Trophoblast cell (in vitro differentiated cells and primary cell): Measurements from ENCODE around the gene COLGALT1.

Experiments
- DNase-seq, 2 donors: peaks; one replicate each; pipeline ENCODE4 v3.0.0-alpha.2; 2016
- H2AFZ ChIP-seq: 2 replicates; pipeline ENCODE4 v1.6.1; 2013; ENCODE audit warnings: low read length, moderate library complexity, mild to moderate bottlenecking; ENCODE audit not compliant: insufficient read depth, poor library complexity
- H2AK5ac ChIP-seq: 2 replicates; pipeline ENCODE4 v1.6.1; 2013; ENCODE audit warnings: mild to moderate bottlenecking, low read length
- H2BK120ac ChIP-seq: 2 replicates; pipeline ENCODE4 v1.6.1; 2013; ENCODE audit warnings: low read length, mild to moderate bottlenecking, moderate library complexity; ENCODE audit not compliant: insufficient read depth, poor library complexity
- H2BK12ac ChIP-seq: 2 replicates; pipeline ENCODE4 v1.6.1; 2013; ENCODE audit warnings: mild to moderate bottlenecking, low read length, moderate library complexity
- H2BK5ac ChIP-seq: 2 replicates; pipeline ENCODE4 v1.6.1; 2013; ENCODE audit warnings: low read length, low read depth, moderate library complexity, mild to moderate bottlenecking; ENCODE audit not compliant: poor library complexity
- H3K14ac ChIP-seq: 2 replicates; pipeline ENCODE4 v1.6.1; 2013; ENCODE audit warnings: mild to moderate bottlenecking, low read length
- H3K18ac ChIP-seq: 2 replicates; pipeline ENCODE4 v1.6.1; 2013; ENCODE audit warnings: mild to moderate bottlenecking, low read length
- H3K23ac ChIP-seq: 2 replicates; pipeline ENCODE4 v1.6.1; 2013; ENCODE audit warnings: low read length
- H3K27ac ChIP-seq: 2 replicates; pipeline ENCODE4 v1.5.1; 2013; ENCODE audit warnings: low read depth, mild to moderate bottlenecking, inconsistent platforms, low read length, moderate library complexity
- H3K27me3 ChIP-seq: 2 replicates; pipeline ENCODE4 v1.6.1; 2013; ENCODE audit warnings: inconsistent platforms, mild to moderate bottlenecking, low read length, moderate library complexity; ENCODE audit not compliant: insufficient read depth
- H3K36me3 ChIP-seq, 2 experiments: 1 replicate in 1 of 2; 2 replicates in 1 of 2; pipeline ENCODE4 v1.6.1; 2013; ENCODE audit warnings: low read length in 2 of 2, mild to moderate bottlenecking in 2 of 2, moderate library complexity in 1 of 2; ENCODE audit not compliant: insufficient read depth in 2 of 2, control insufficient read depth in 1 of 2
- H3K4ac ChIP-seq: 2 replicates; pipeline ENCODE4 v1.6.1; 2013; ENCODE audit warnings: low read depth, mild to moderate bottlenecking, low read length, moderate library complexity
- H3K4me1 ChIP-seq, 2 experiments: 1 replicate in 1 of 2; 2 replicates in 1 of 2; pipeline ENCODE4 v1.6.1; 2013; ENCODE audit warnings: low read length in 2 of 2, mild to moderate bottlenecking in 2 of 2, moderate library complexity in 1 of 2; ENCODE audit not compliant: insufficient read depth in 2 of 2, control insufficient read depth in 1 of 2
- H3K4me2 ChIP-seq: 2 replicates; pipeline ENCODE4 v1.6.1; 2013; ENCODE audit warnings: inconsistent platforms, mild to moderate bottlenecking, low read length, moderate library complexity
- H3K4me3 ChIP-seq: 2 replicates; pipeline ENCODE4 v1.5.1; 2013; ENCODE audit warnings: mild to moderate bottlenecking, low read depth, low read length, inconsistent platforms
- H3K79me1 ChIP-seq: one replicate; pipeline ENCODE4 v1.6.1; 2013; ENCODE audit warnings: low read length
- H3K79me2 ChIP-seq: 2 replicates; pipeline ENCODE4 v1.6.1; 2013; ENCODE audit warnings: low read length, mild to moderate bottlenecking; ENCODE audit not compliant: control insufficient read depth, insufficient read depth, poor library complexity
- H3K9ac ChIP-seq: 2 replicates; pipeline ENCODE4 v1.6.1; 2013; ENCODE audit warnings: mild to moderate bottlenecking, low read length
- H3K9me3 ChIP-seq: 2 replicates; pipeline ENCODE4 v1.6.1; 2013; ENCODE audit warnings: low read depth, mild to moderate bottlenecking, control low read depth, inconsistent platforms, low read length; ENCODE audit not compliant: insufficient read depth
- H4K12ac ChIP-seq: 2 replicates; pipeline ENCODE4 v1.6.1; 2013; ENCODE audit warnings: low read depth, mild to moderate bottlenecking, low read length, moderate library complexity
- H4K8ac ChIP-seq: 2 replicates; pipeline ENCODE4 v1.6.1; 2013; ENCODE audit warnings: low read depth, mild to moderate bottlenecking, low read length, moderate library complexity
- H4K91ac ChIP-seq: one replicate; pipeline ENCODE4 v1.6.1; 2013; ENCODE audit warnings: low read depth, mild to moderate bottlenecking, low read length, moderate library complexity
- WGBS: extraction: QIAGEN DNeasy Blood & Tissue Kit; methylation state at CpG from one replicate; pipeline ENCODE4 v1.1.7; 2013; ENCODE audit warnings: missing lambda C conversion rate; ENCODE audit not compliant: insufficient read length, insufficient coverage; ENCODE audit errors: extremely low coverage; 5-methylcytosine and 5-hydroxymethylcytosine counted together

The COLGALT1 gene

DNA sequence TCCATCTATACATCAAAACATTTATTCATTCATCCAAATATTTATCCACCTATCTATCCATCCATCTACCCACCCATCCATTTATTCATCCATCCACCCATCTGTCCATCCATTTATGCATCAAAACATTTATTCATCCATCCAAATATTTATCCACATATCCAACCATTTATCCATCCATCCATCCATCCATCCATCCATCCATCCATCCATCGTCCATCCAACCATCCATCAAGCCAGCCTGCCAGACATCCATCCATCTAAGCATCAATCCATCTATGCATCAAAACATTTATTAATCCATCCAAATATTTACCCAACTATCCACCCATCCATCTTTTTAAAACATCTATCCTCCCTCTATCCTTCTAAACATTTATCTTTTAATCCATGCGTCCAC is 70.5 kb downstream of the COLGALT1 start:
- Histone ChIP-seq H3K79me1 (no peaks in the 10 kb centered on the region), H2AK5ac (no peak overlapping the region), H2BK5ac (no peak overlapping the region), H3K79me2 (no peaks in the 10 kb centered on the region), H3K18ac (no peak overlapping the region), H4K12ac (no peak overlapping the region), H2AFZ (no peak overlapping the region), H3K4me3 (no peak overlapping the region), H3K27me3 (no peaks in the 10 kb centered on the region), H3K9ac (no peak overlapping the region), H2BK12ac (no peak overlapping the region), H3K4me1 (no peaks in the 10 kb centered on the region), H2BK120ac (no peak overlapping the region), H3K9me3 (peaks cover 8% of the 10 kb centered on the region), H3K4me2 (no peak overlapping the region), H3K23ac (no peak overlapping the region), H4K91ac (no peak overlapping the region), H3K27ac (no peak overlapping the region), H4K8ac (no peak overlapping the region), H3K4ac (no peak overlapping the region), H3K14ac (no peak overlapping the region), H3K36me3 (no peaks in the 10 kb centered on the region)
- 100% methylated on average over 2 of the region's 2 CpGs for WGBS
- no peak for DNase-seq

DNA sequence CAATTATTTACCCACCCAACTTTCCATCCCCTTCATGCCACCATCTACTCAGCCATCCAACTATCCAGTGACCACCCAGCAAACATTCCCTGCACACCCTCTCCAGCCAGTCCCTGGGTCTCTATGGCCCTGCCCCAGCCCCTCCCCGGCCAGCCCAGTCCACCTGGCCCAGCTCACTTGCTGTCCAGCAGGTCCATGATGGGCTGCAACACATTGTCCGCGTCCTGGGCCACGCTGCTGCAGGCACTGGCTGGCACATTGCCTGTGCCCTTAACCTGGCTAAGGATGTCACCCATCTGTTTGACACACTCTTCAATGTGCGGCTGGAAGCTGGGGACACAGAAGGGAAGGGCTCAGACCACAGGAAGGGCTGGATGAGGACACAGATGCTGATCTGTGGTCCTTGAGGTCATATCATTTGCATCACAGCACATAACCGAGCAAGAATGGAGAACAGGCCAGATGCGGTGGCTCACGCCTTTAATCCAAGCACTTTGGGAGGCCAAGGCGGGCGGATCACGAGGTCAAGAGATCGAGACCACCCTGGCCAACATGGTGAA is 71.1 kb downstream of the COLGALT1 start:
- H3K27ac ChIP-seq, result no peak overlapping the region
- no peak overlapping the region for H3K4me3 ChIP-seq
- no peaks in the 10 kb centered on the region for H3K27me3 ChIP-seq
- H3K14ac ChIP-seq, result no peak overlapping the region
- H2AFZ ChIP-seq, result no peak overlapping the region
- no peak overlapping the region for H4K8ac ChIP-seq
- H3K4me2 ChIP-seq, result no peak overlapping the region
- no peak overlapping the region for H2BK5ac ChIP-seq
- no CpG with 5 or more reads among the region's 12 CpGs for WGBS
- H3K4me1 ChIP-seq, result no peaks in the 10 kb centered on the region
- no peaks in the 10 kb centered on the region for H3K36me3 ChIP-seq
- no peaks in the 10 kb centered on the region for H3K79me2 ChIP-seq
- no peak overlapping the region for H3K23ac ChIP-seq
- H3K9ac ChIP-seq, result no peak overlapping the region
- no peak overlapping the region for H2AK5ac ChIP-seq
- no peak overlapping the region for H3K4ac ChIP-seq
- H4K91ac ChIP-seq, result no peak overlapping the region
- no peaks in the 10 kb centered on the region for H3K79me1 ChIP-seq
- no peak overlapping the region for H3K18ac ChIP-seq
- H3K9me3 ChIP-seq, result peaks cover 5% of the 10 kb centered on the region
- no peak overlapping the region for H2BK120ac ChIP-seq
- no peak for DNase-seq
- no peak overlapping the region for H2BK12ac ChIP-seq
- H4K12ac ChIP-seq, result no peak overlapping the region

DNA sequence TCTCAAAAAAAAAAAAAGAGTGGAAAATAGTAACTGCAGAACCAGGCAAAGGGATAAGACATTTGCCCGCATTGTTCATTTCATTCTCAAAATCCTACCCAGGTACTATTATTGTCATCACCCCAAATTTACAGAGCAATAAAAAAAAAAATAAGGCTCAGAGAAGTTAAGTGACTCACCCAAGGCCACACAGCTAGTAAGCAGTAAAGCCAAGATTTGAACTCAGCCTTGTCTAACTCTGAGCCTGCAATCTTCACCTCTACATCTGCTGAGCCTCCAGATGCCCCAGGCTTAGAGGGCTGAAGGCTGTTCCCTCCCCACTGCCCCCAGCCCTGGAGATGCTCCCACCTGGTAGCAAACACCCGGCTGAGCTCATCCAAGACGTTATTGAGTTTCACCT is 71.7 kb downstream of the COLGALT1 start:
- no peak overlapping the region for H2BK120ac ChIP-seq
- H4K8ac ChIP-seq, result no peak overlapping the region
- no peaks in the 10 kb centered on the region for H3K4me1 ChIP-seq
- H2AFZ ChIP-seq, result no peak overlapping the region
- H4K12ac ChIP-seq, result no peak overlapping the region
- H3K14ac ChIP-seq, result no peak overlapping the region
- H3K18ac ChIP-seq, result no peak overlapping the region
- no peak overlapping the region for H3K9ac ChIP-seq
- H3K4me2 ChIP-seq, result no peak overlapping the region
- no peak for DNase-seq
- H2BK5ac ChIP-seq, result no peak overlapping the region
- no peak overlapping the region for H2AK5ac ChIP-seq
- H3K23ac ChIP-seq, result no peak overlapping the region
- no peaks in the 10 kb centered on the region for H3K79me2 ChIP-seq
- no peak overlapping the region for H3K4me3 ChIP-seq
- no peak overlapping the region for H3K27ac ChIP-seq
- no peaks in the 10 kb centered on the region for H3K79me1 ChIP-seq
- no peak overlapping the region for H2BK12ac ChIP-seq
- H4K91ac ChIP-seq, result no peak overlapping the region
- no CpG with 5 or more reads among the region's 3 CpGs for WGBS
- no peak overlapping the region for H3K4ac ChIP-seq
- peaks cover 2% of the 10 kb centered on the region for H3K9me3 ChIP-seq
- H3K36me3 ChIP-seq, result no peaks in the 10 kb centered on the region
- no peaks in the 10 kb centered on the region for H3K27me3 ChIP-seq

DNA sequence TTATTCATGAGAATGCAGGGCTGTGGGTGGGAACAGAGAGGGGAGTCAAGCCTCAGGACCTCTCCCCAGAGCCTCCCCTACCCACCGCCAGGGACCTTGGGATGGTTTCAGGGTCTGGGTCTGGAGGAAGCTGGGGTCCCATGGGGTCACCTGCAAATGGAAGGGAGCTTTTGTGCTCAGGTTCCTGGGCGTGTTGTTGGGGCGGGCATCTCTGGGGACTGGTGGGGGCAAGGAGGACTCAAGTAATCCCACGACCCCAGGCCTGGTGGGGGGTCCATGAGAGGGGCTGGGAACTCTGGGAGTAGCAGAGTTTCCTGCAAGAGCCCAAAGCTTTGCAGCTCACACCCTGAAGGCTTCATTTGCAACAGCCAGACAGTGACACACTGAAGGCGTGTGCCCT is 72.5 kb downstream of the COLGALT1 start:
- H3K14ac ChIP-seq, result no peak overlapping the region
- no peak overlapping the region for H2AK5ac ChIP-seq
- no peak overlapping the region for H2AFZ ChIP-seq
- H3K4me3 ChIP-seq, result no peak overlapping the region
- H3K27me3 ChIP-seq, result no peaks in the 10 kb centered on the region
- H3K79me2 ChIP-seq, result no peaks in the 10 kb centered on the region
- no peak overlapping the region for H3K23ac ChIP-seq
- no peak overlapping the region for H4K8ac ChIP-seq
- no peaks in the 10 kb centered on the region for H3K79me1 ChIP-seq
- H4K12ac ChIP-seq, result no peak overlapping the region
- H3K9ac ChIP-seq, result no peak overlapping the region
- H4K91ac ChIP-seq, result no peak overlapping the region
- H3K36me3 ChIP-seq, result no peaks in the 10 kb centered on the region
- WGBS, result no CpG with 5 or more reads among the region's 5 CpGs
- H2BK12ac ChIP-seq, result no peak overlapping the region
- no peaks in the 10 kb centered on the region for H3K4me1 ChIP-seq
- H3K18ac ChIP-seq, result no peak overlapping the region
- no peak overlapping the region for H3K27ac ChIP-seq
- no peak overlapping the region for H3K4ac ChIP-seq
- peaks cover 2% of the 10 kb centered on the region for H3K9me3 ChIP-seq
- DNase-seq, result no peak
- no peak overlapping the region for H2BK5ac ChIP-seq
- no peak overlapping the region for H2BK120ac ChIP-seq
- no peak overlapping the region for H3K4me2 ChIP-seq
